ENCODE measurements around the gene MRPS12.

- TF ChIP-seq, protein P1, sequence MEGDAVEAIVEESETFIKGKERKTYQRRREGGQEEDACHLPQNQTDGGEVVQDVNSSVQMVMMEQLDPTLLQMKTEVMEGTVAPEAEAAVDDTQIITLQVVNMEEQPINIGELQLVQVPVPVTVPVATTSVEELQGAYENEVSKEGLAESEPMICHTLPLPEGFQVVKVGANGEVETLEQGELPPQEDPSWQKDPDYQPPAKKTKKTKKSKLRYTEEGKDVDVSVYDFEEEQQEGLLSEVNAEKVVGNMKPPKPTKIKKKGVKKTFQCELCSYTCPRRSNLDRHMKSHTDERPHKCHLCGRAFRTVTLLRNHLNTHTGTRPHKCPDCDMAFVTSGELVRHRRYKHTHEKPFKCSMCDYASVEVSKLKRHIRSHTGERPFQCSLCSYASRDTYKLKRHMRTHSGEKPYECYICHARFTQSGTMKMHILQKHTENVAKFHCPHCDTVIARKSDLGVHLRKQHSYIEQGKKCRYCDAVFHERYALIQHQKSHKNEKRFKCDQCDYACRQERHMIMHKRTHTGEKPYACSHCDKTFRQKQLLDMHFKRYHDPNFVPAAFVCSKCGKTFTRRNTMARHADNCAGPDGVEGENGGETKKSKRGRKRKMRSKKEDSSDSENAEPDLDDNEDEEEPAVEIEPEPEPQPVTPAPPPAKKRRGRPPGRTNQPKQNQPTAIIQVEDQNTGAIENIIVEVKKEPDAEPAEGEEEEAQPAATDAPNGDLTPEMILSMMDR (IDR thresholded peaks at IDR 0.05) = no peak
- no peak for TF ChIP-seq POLR2A (IDR thresholded peaks at IDR 0.05)
- no peak for TF ChIP-seq EP300 (IDR thresholded peaks at IDR 0.05)
Observed at GRCh38 chr19:38971672-38972071, 40.9 kb downstream of the MRPS12 start.

Data from tibial nerve (tissue), 4 donors.